ENCODE data around the gene MCEMP1.
A peak's percentile ranks its signal among the peaks of the same experiment; 100 is the strongest.

MCEMP1 gene

GRCh38 chr19:7697721-7698287 is 20.9 kb downstream of the MCEMP1 start:
- ATAC-seq = no peak
- no peak for DNase-seq

GRCh38 chr19:7698583-7698982 is 21.7 kb downstream of the MCEMP1 start:
- no peak for DNase-seq
- ATAC-seq = no peak

GRCh38 chr19:7699003-7699402 is 22.1 kb downstream of the MCEMP1 start:
- ATAC-seq (no peak), DNase-seq (no peak)

- peak; percentile 74 for DNase-seq
- ATAC-seq = peak; percentile 77
Observed at GRCh38 chr19:7699417-7700401, 22.8 kb downstream of the MCEMP1 start.

- no peak for DNase-seq
- no peak for ATAC-seq
Observed at GRCh38 chr19:7701049-7701653, 24.3 kb downstream of the MCEMP1 start.

- ATAC-seq (peak; percentile 7), DNase-seq (no peak)
Observed at GRCh38 chr19:7701654-7702457, 25.0 kb downstream of the MCEMP1 start, which contains the start of gene FCER2. TSS of gene FCER2 (minus strand) at chr19:7702131. CDS start at chr19:7699760, 2,371 bp downstream.

GRCh38 chr19:7703332-7703731 is 26.4 kb downstream of the MCEMP1 start:
- DNase-seq (no peak), ATAC-seq (no peak)

- ATAC-seq = no peak
- no peak for DNase-seq
Observed at GRCh38 chr19:7704280-7705060, 27.6 kb downstream of the MCEMP1 start.

GRCh38 chr19:7705387-7706187 is 28.7 kb downstream of the MCEMP1 start:
- peak; percentile 84 for ATAC-seq
- DNase-seq = peak; percentile 86

GRCh38 chr19:7706188-7706954 is 29.5 kb downstream of the MCEMP1 start:
- DNase-seq (no peak), ATAC-seq (no peak)

- DNase-seq = no peak
- no peak for ATAC-seq
Observed at GRCh38 chr19:7706955-7707456, 30.1 kb downstream of the MCEMP1 start.

GRCh38 chr19:7709932-7710460 is 33.1 kb downstream of the MCEMP1 start:
- ATAC-seq (no peak), DNase-seq (no peak)

GRCh38 chr19:7710616-7711015 is 33.7 kb downstream of the MCEMP1 start:
- DNase-seq (no peak), ATAC-seq (no peak)

GRCh38 chr19:7715671-7716070 is 38.8 kb downstream of the MCEMP1 start:
- DNase-seq = no peak
- ATAC-seq = no peak

- ATAC-seq (no peak), DNase-seq (no peak)
Observed at GRCh38 chr19:7716762-7717161, 39.9 kb downstream of the MCEMP1 start.

- DNase-seq (no peak), ATAC-seq (peak; percentile 20)
Observed at GRCh38 chr19:7718668-7719067, 41.8 kb downstream of the MCEMP1 start.

GRCh38 chr19:7720351-7720750 is 43.5 kb downstream of the MCEMP1 start:
- DNase-seq (no peak), ATAC-seq (no peak)

- peak; percentile 19 for ATAC-seq
Observed at GRCh38 chr19:7722231-7722651, 45.4 kb downstream of the MCEMP1 start.

GRCh38 chr19:7725791-7726190 is 48.9 kb downstream of the MCEMP1 start:
- ATAC-seq (no peak), DNase-seq (no peak)

More at GRCh38 chr19:7722231-7722651, 45.4 kb downstream of the MCEMP1 start:
- no peak for DNase-seq

Data from stimulated activated naive CD8-positive, alpha-beta T cell treated with anti-CD3 and anti-CD28 coated beads, Interleukin-15, Interleukin-2, amounts not matched to agents 100 U/mL and 50 U/mL, for 24 hours (primary cell).